Natural killer cell (primary cell): ENCODE data around the gene ID1. TPM values are rescaled to one million over a fixed set of nuclear protein-coding genes. Genes with fewer than 3 reads are reported as not detected.

ENCODE experiments used
- ATAC-seq, 3 donors: fragments of 150-1000 bp in 2 of 3; fragments of 200-7000 bp in 1 of 3; cut with Tn5 transposase; 1 replicate in 1 of 3; 2 replicates in 2 of 3; pipeline ENCODE4 v1.10.0; 2021; ENCODE audit warnings: mild to moderate bottlenecking in 2 of 3, moderate library complexity in 2 of 3
- DNase-seq, 2 donors: peaks; one replicate each; pipeline versions ENCODE4 v3.0.0 to v3.0.0-alpha.2; 2013 to 2021; ENCODE audit warnings: mixed read lengths in 1 of 2
- H3K27ac ChIP-seq: one replicate; pipeline ENCODE4 v1.5.1; 2013; ENCODE audit warnings: mild to moderate bottlenecking, low read length
- H3K27me3 ChIP-seq: one replicate; pipeline ENCODE4 v1.6.1; 2013; ENCODE audit warnings: low read length; ENCODE audit not compliant: control insufficient read depth, insufficient read depth
- H3K36me3 ChIP-seq: one replicate; pipeline ENCODE4 v1.6.1; 2013; ENCODE audit warnings: low read length; ENCODE audit not compliant: control insufficient read depth, insufficient read depth
- H3K4me1 ChIP-seq: one replicate; pipeline ENCODE4 v1.6.1; 2013; ENCODE audit warnings: low read length; ENCODE audit not compliant: control insufficient read depth, insufficient read depth
- H3K4me3 ChIP-seq: one replicate; pipeline ENCODE4 v1.5.1; 2013; ENCODE audit warnings: low read length
- H3K9me3 ChIP-seq: one replicate; pipeline ENCODE4 v1.6.1; 2013; ENCODE audit warnings: low read length; ENCODE audit not compliant: control insufficient read depth, insufficient read depth
- H3K27ac Mint-ChIP-seq, 2 donors: one replicate each; pipeline ENCODE4 v1.8.0; 2022; ENCODE audit warnings: mild to moderate bottlenecking in 2 of 2, mixed read lengths in 2 of 2, moderate library complexity in 1 of 2
- H3K27me3 Mint-ChIP-seq, 2 donors: one replicate each; pipeline ENCODE4 v1.8.0; 2022; ENCODE audit warnings: low read depth in 2 of 2, mixed read lengths in 2 of 2
- H3K36me3 Mint-ChIP-seq: one replicate; pipeline ENCODE4 v1.8.0; 2022; ENCODE audit warnings: mixed read lengths
- H3K4me1 Mint-ChIP-seq, 2 donors: one replicate each; pipeline ENCODE4 v1.8.0; 2022; ENCODE audit warnings: mixed read lengths in 2 of 2
- H3K4me3 Mint-ChIP-seq: one replicate; pipeline ENCODE4 v1.8.0; 2022; ENCODE audit warnings: mild to moderate bottlenecking, moderate library complexity, mixed read lengths
- H3K9me3 Mint-ChIP-seq, 2 donors: one replicate each; pipeline ENCODE4 v1.8.0; 2022; ENCODE audit warnings: mixed read lengths in 2 of 2
- whole genome bisulfite sequencing: methylation state at CpG from one replicate; pipeline ENCODE4 v1.1.7; 2013; ENCODE audit warnings: missing lambda C conversion rate; ENCODE audit not compliant: insufficient coverage; 5-methylcytosine and 5-hydroxymethylcytosine counted together
- intact Hi-C: fragments of 100-400 bp; cut with micrococcal nuclease; formaldehyde crosslinking; loops from one replicate; pipeline ENCODE4 v1.14.2; 2022
- total RNA-seq, 4 donors: library from RNA; stranded (reverse); fragments of 120-200 nt in 1 of 4; gene quantifications; one replicate each; pipeline versions ENCODE4 v1.2.3 to v1.2.4, GENCODE V29; 2013 to 2022
- TF ChIP-seq, protein P1 (sequence below): fragments of 200-600 bp; IDR thresholded peaks from one replicate; pipeline ENCODE4 v1.8.0; 2022; ENCODE audit warnings: antibody characterized with exemption

ID1 gene
- total RNA-seq, 3 donors from 2014 or later (not counting 1 experiment from before 2014, with no cell fraction given): 5.6 to 10.1 (median 6.4) TPM

- Histone ChIP-seq H3K4me1 (peaks cover 3% of the 10 kb centered on the region), H3K27me3 (no peaks in the 10 kb centered on the region), H3K9me3 (no peaks in the 10 kb centered on the region), H3K36me3 (no peaks in the 10 kb centered on the region), H3K27ac (no peak overlapping the region), H3K4me3 (no peak overlapping the region)
- TF ChIP-seq, protein P1, sequence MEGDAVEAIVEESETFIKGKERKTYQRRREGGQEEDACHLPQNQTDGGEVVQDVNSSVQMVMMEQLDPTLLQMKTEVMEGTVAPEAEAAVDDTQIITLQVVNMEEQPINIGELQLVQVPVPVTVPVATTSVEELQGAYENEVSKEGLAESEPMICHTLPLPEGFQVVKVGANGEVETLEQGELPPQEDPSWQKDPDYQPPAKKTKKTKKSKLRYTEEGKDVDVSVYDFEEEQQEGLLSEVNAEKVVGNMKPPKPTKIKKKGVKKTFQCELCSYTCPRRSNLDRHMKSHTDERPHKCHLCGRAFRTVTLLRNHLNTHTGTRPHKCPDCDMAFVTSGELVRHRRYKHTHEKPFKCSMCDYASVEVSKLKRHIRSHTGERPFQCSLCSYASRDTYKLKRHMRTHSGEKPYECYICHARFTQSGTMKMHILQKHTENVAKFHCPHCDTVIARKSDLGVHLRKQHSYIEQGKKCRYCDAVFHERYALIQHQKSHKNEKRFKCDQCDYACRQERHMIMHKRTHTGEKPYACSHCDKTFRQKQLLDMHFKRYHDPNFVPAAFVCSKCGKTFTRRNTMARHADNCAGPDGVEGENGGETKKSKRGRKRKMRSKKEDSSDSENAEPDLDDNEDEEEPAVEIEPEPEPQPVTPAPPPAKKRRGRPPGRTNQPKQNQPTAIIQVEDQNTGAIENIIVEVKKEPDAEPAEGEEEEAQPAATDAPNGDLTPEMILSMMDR: no peak
- 94% methylated on average over 40 of the region's 40 CpGs for WGBS
- DNase-seq: no peak
- no peak for ATAC-seq
- no peak overlapping the region for H3K27ac Mint-ChIP-seq
- H3K4me3 Mint-ChIP-seq: no peak overlapping the region
- H3K27me3 Mint-ChIP-seq: no peaks in the 10 kb centered on the region
- no peaks in the 10 kb centered on the region for H3K4me1 Mint-ChIP-seq
- no peaks in the 10 kb centered on the region for H3K9me3 Mint-ChIP-seq
- H3K36me3 Mint-ChIP-seq: no peaks in the 10 kb centered on the region
- intact Hi-C loops: no loop called here
Measured at GRCh38 chr20:31632548-31633338, 27.7 kb downstream of the ID1 start.

DNA sequence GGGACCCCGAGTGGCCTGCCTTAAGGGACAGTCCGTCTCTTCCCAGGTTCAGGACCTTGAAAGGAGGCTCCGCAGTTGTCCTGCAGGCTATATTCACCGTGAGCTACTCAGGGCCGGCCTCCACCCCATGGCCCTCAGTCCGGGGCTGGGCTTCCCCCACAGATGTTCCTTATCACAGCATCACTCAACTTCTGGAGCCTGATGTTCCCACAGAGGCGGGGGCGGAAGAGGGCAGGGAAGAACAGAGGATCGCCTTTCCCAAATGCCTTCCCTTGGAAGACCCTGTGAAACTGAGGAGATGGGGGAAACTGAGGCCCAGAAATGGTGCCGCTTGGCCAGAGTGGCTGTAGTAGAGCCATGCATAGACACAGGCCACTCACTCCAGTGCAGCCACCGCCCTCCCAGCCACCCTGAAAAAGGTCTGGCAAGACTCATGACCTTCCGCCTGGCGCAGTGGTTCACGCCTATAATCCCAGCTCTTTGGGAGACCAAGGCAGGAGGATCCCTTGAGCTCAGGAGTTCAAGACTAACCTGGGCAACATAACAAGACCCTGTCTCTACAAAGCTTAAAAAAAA lies 28.3 kb downstream of the ID1 start:
- H3K9me3 Mint-ChIP-seq: no peaks in the 10 kb centered on the region
- no peaks in the 10 kb centered on the region for H3K27me3 Mint-ChIP-seq
- H3K4me3 Mint-ChIP-seq: no peak overlapping the region
- Histone ChIP-seq H3K4me3 (no peak overlapping the region), H3K4me1 (peaks cover 3% of the 10 kb centered on the region), H3K9me3 (no peaks in the 10 kb centered on the region), H3K36me3 (no peaks in the 10 kb centered on the region), H3K27ac (no peak overlapping the region), H3K27me3 (no peaks in the 10 kb centered on the region)
- TF ChIP-seq, protein P1: no peak
- no peaks in the 10 kb centered on the region for H3K4me1 Mint-ChIP-seq
- no peaks in the 10 kb centered on the region for H3K36me3 Mint-ChIP-seq
- H3K27ac Mint-ChIP-seq: no peak overlapping the region
- intact Hi-C loops: no loop called here
- ATAC-seq (no peak), DNase-seq (no peak)
- 93% methylated on average over 14 of the region's 14 CpGs for WGBS

DNA sequence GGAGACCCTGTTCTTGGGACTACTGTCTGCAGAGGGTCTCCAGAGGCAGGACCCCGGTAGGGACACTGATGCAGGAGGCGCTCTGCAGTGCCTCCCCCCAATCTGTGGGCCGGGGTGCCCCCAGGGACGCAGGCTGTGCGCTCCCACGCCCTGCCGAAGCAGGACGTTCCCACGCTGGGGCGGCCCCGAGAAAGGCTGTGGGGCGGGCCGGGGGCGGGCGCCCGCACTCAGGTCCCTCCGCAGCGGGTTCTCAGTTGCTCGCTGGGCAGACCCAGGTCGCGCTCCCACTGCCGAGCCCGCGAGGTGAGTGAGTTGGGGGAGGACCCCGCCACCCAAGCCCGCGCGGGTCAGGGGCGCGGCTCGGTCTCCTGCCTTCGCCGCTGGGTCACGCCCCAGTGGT lies 32.6 kb downstream of the ID1 start, which contains the start of gene COX4I2:
TSS of gene COX4I2 (plus strand) at position 253 of the 400 bp plus-strand sequence. CDS start 1,106 bp downstream, outside the sequence.
- TF ChIP-seq, protein P1: no peak
- Histone ChIP-seq H3K27ac (no peak within 1 kb of the TSS), H3K4me1 (peaks cover 6% of the 10 kb centered on the region), H3K27me3 (no peaks in the 10 kb centered on the region), H3K4me3 (no peak within 1 kb of the TSS), H3K9me3 (no peaks in the 10 kb centered on the region), H3K36me3 (no peaks in the 10 kb centered on the region)
- peaks cover 9 to 19% of the 10 kb centered on the region in 2 donors for H3K27me3 Mint-ChIP-seq
- no peaks in the 10 kb centered on the region for H3K9me3 Mint-ChIP-seq
- no peaks in the 10 kb centered on the region for H3K36me3 Mint-ChIP-seq
- H3K4me3 Mint-ChIP-seq: no peak within 1 kb of the TSS
- H3K4me1 Mint-ChIP-seq: peaks cover 2 to 7% of the 10 kb centered on the region in 2 donors
- WGBS: 64% methylated on average over 34 of the region's 34 CpGs
- H3K27ac Mint-ChIP-seq: no peak within 1 kb of the TSS
- intact Hi-C loops: no loop called here
- DNase-seq (no peak), ATAC-seq (no peak)
